B cell (primary cell): Measurements from ENCODE around the gene GMPPB. TPM values are rescaled to one million over a fixed set of nuclear protein-coding genes. Genes with fewer than 3 reads are reported as not detected.

Experiments used
- polyA plus RNA-seq: library from polyadenylated mRNA; depleted of rRNA; stranded (reverse); fragments of >200 nt; gene quantifications from 2 replicates; pipeline ENCODE4 v1.2.3, GENCODE V29; 2012
- small RNA-seq: library from RNA; depleted of rRNA; stranded (forward); fragments of <200 nt; gene quantifications from one replicate; pipeline ENCODE3, GENCODE V24; 2012; ENCODE audit warnings: low replicate concordance, low read depth; ENCODE audit not compliant: insufficient read length
- total RNA-seq, 2 donors: library from RNA; stranded (reverse); fragments of 120-200 nt in 1 of 2; gene quantifications; 1 replicate in 1 of 2; 2 replicates in 1 of 2; pipeline versions ENCODE4 v1.2.3 to v1.2.4, GENCODE V29; 2013 to 2022

GMPPB gene
- total and polyA plus RNA-seq, 2 donors (not counting 1 experiment from before 2014, with no cell fraction given) = 31.4 to 32.5 TPM

Small RNA genes within 50 kb of the gene (small RNA-seq; reads per million reads assigned to genes)
- gene AMIGO3 (not detected), gene COX6CP14 (not detected)

Other genes starting within 250 kb of the GMPPB start
- 0.20 and 0.24 TPM in 2 replicates for gene BSN, start 169.5 kb downstream of the GMPPB start, total RNA-seq
- gene BSN, start 169.5 kb downstream of the GMPPB start, polyA plus RNA-seq = 0.03 TPM in 2 replicates
- gene APEH, start 49.6 kb downstream of the GMPPB start, total RNA-seq = 87.5 and 96.2 TPM in 2 replicates
- gene APEH, start 49.6 kb downstream of the GMPPB start, polyA plus RNA-seq = 60.1 and 79.4 TPM in 2 replicates
- 14.5 and 15.7 TPM in 2 replicates for gene MST1, start 34.5 kb downstream of the GMPPB start, total RNA-seq
- gene MST1, start 34.5 kb downstream of the GMPPB start, polyA plus RNA-seq = 26.4 and 32.1 TPM in 2 replicates
- 53.2 and 69.0 TPM in 2 replicates for gene RNF123, start 34.4 kb downstream of the GMPPB start, total RNA-seq
- 51.8 and 55.6 TPM in 2 replicates for gene RNF123, start 34.4 kb downstream of the GMPPB start, polyA plus RNA-seq
- gene AMIGO3, start 4.3 kb downstream of the GMPPB start, total RNA-seq = not detected in 2 replicates
- 11.1 and 18.6 TPM in 2 replicates for gene AMIGO3, start 4.3 kb downstream of the GMPPB start, polyA plus RNA-seq
- gene IP6K1, start 62.6 kb upstream of the GMPPB start, total RNA-seq = 73.1 and 77.8 TPM in 2 replicates
- 27.8 and 29.3 TPM in 2 replicates for gene IP6K1, start 62.6 kb upstream of the GMPPB start, polyA plus RNA-seq
- 0.29 and 0.32 TPM in 2 replicates for gene CDHR4, start 75.9 kb upstream of the GMPPB start, total RNA-seq
- gene CDHR4, start 75.9 kb upstream of the GMPPB start, polyA plus RNA-seq = 0.18 and 0.33 TPM in 2 replicates
- 25.8 and 28.2 TPM in 2 replicates for gene INKA1, start 79.3 kb upstream of the GMPPB start, total RNA-seq
- 15.5 and 24.0 TPM in 2 replicates for gene INKA1, start 79.3 kb upstream of the GMPPB start, polyA plus RNA-seq
- 418 and 436 TPM in 2 replicates for gene UBA7, start 90.0 kb upstream of the GMPPB start, total RNA-seq
- gene UBA7, start 90.0 kb upstream of the GMPPB start, polyA plus RNA-seq = 772 and 943 TPM in 2 replicates
- 8.7 and 9.9 TPM in 2 replicates for gene TRAIP, start 132.6 kb upstream of the GMPPB start, total RNA-seq
- gene TRAIP, start 132.6 kb upstream of the GMPPB start, polyA plus RNA-seq = 5.0 and 5.7 TPM in 2 replicates
- not detected in 2 replicates for gene CAMKV, start 146.0 kb upstream of the GMPPB start, total RNA-seq
- gene CAMKV, start 146.0 kb upstream of the GMPPB start, polyA plus RNA-seq = not detected in 2 replicates
- gene MST1R, start 179.9 kb upstream of the GMPPB start, total RNA-seq = 2.4 and 2.8 TPM in 2 replicates
- 0.92 and 1.7 TPM in 2 replicates for gene MST1R, start 179.9 kb upstream of the GMPPB start, polyA plus RNA-seq
- 5.6 and 6.6 TPM in 2 replicates for gene MON1A, start 205.9 kb upstream of the GMPPB start, total RNA-seq
- gene MON1A, start 205.9 kb upstream of the GMPPB start, polyA plus RNA-seq = 4.3 and 8.9 TPM in 2 replicates
- 285 and 300 TPM in 2 replicates for gene RBM6, start 216.2 kb upstream of the GMPPB start, total RNA-seq
- gene RBM6, start 216.2 kb upstream of the GMPPB start, polyA plus RNA-seq = 221 and 223 TPM in 2 replicates